HFF-Myc (cell line): ENCODE measurements around the gene KIAA0232.

ENCODE experiments used
- DNase-seq: peaks from one replicate; pipeline ENCODE4 v3.0.0-alpha.2; 2011; ENCODE audit warnings: low read depth; ENCODE audit errors: extremely low read depth
- H3K4me3 ChIP-seq: replicated peaks from 2 replicates; pipeline ENCODE4 v1.5.1; 2011; ENCODE audit warnings: low read depth, mild to moderate bottlenecking, control low read depth, low read length
- TF ChIP-seq, protein P1 (sequence below): IDR thresholded peaks from 2 replicates; pipeline ENCODE4 v1.5.1; 2012; ENCODE audit warnings: mild to moderate bottlenecking, low read depth, low read length, control low read depth; ENCODE audit errors: missing control alignments

Gene KIAA0232

GRCh38 chr4:6876440-6876839 is 93.9 kb downstream of the KIAA0232 start:
- no peak overlapping the region for H3K4me3 ChIP-seq
- DNase-seq, result no peak
- TF ChIP-seq, protein P1, sequence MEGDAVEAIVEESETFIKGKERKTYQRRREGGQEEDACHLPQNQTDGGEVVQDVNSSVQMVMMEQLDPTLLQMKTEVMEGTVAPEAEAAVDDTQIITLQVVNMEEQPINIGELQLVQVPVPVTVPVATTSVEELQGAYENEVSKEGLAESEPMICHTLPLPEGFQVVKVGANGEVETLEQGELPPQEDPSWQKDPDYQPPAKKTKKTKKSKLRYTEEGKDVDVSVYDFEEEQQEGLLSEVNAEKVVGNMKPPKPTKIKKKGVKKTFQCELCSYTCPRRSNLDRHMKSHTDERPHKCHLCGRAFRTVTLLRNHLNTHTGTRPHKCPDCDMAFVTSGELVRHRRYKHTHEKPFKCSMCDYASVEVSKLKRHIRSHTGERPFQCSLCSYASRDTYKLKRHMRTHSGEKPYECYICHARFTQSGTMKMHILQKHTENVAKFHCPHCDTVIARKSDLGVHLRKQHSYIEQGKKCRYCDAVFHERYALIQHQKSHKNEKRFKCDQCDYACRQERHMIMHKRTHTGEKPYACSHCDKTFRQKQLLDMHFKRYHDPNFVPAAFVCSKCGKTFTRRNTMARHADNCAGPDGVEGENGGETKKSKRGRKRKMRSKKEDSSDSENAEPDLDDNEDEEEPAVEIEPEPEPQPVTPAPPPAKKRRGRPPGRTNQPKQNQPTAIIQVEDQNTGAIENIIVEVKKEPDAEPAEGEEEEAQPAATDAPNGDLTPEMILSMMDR, result no peak

GRCh38 chr4:6877067-6877466 is 94.5 kb downstream of the KIAA0232 start:
- H3K4me3 ChIP-seq, result no peak overlapping the region
- TF ChIP-seq, protein P1, result no peak
- no peak for DNase-seq

GRCh38 chr4:6878451-6879059 is 96.0 kb downstream of the KIAA0232 start:
- TF ChIP-seq, protein P1, result no peak
- no peak for DNase-seq
- H3K4me3 ChIP-seq, result no peak overlapping the region

DNA sequence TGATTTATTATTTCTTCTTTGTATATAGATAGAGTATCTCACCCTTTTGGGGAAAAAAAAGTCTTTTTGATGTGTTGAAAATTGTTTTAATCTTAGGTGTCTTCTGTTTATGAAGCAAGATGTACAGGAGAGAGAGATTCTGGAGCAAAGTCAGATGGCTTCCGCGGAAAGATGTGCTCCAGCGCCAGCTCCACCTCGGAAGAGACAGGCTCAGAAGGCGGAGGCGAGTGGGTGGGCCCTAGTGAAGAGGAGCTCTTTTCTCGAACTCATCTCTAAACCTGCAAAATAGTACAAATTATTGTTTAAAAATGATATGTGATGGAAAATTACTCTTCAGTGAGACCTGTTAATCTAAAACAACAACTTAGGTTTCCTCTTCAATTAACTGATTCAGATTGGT is 98.2 kb downstream of the KIAA0232 start:
- no peak for DNase-seq
- H3K4me3 ChIP-seq, result no peak overlapping the region
- TF ChIP-seq, protein P1, result no peak

DNA sequence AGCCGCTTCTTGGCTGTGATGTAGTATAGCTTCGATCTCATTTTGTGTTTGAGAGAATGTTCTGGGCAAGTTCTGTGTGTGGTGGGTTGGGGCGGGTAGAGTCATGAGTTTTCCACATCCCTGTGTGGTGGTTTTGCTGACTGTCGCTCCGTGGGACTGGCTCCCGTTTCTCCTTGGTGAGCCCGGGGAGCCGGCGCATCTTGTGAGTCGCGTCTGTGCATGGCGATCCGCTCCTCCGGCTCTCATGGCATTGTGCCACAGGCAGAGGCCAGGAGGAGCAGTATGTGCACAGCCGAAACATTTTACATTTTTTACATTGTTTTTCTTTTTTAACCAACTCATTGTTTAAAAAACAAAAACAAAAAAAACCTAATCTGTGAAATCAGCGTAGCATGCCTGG is 99.4 kb downstream of the KIAA0232 start:
- TF ChIP-seq, protein P1, result no peak
- no peak for DNase-seq
- H3K4me3 ChIP-seq, result no peak overlapping the region

DNA sequence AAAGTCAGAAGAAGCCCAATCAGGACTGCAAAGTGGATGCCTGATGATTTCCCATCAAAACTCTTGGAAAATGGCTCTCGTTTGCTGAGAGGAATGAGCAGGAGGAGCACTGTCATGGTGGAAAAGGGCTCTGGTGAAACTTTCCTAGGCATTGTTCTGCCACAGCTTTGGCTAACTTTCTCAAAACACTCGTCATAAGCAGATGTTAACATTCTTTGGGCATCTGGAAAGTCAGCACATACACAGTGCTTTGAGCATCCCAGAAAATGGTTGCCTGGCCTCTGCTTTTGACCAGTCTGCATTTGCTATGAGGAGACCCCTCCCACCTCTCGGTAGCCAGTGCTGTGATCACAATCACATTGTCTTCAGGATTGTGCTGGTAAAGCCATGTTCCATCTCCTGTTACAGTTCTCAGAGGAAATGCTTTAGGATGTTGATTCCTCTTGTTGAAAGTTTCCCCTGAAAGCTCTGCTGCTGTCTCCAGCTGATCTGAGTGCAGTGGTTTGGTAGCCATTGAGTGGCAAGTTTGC is 101.9 kb downstream of the KIAA0232 start:
- TF ChIP-seq, protein P1, result no peak
- no peak overlapping the region for H3K4me3 ChIP-seq
- DNase-seq, result no peak
